Ovary (tissue), 9 donors: ENCODE data around the gene PRPF8. TPM values are rescaled to one million over a fixed set of nuclear protein-coding genes. Genes with fewer than 3 reads are reported as not detected.

Experiments
- DNase-seq, 5 donors: peaks; one replicate each; pipeline ENCODE4 v3.0.0-alpha.2; 2019 to 2020
- H3K27ac ChIP-seq, 2 donors: fragments of 200-600 bp; one replicate each; pipeline versions ENCODE4 v1.5.1 to v1.8.0; 2019 to 2022
- H3K27me3 ChIP-seq: fragments of 200-600 bp; one replicate; pipeline ENCODE4 v1.8.0; 2022
- H3K36me3 ChIP-seq: fragments of 200-600 bp; sonication (generic); one replicate; pipeline ENCODE4 v1.5.1; 2019
- H3K4me1 ChIP-seq: one replicate; pipeline ENCODE4 v1.8.1; 2013; ENCODE audit warnings: mild to moderate bottlenecking, moderate library complexity; ENCODE audit not compliant: insufficient read depth
- H3K4me3 ChIP-seq: fragments of 200-600 bp; sonication (generic); one replicate; pipeline ENCODE4 v1.5.1; 2017
- H3K9me3 ChIP-seq, 2 donors: fragments of 200-600 bp in 1 of 2; sonication (generic) in 1 of 2; one replicate each; pipeline versions ENCODE4 v1.5.1 to v1.8.1; 2013 to 2019; ENCODE audit warnings: mild to moderate bottlenecking in 1 of 2, moderate library complexity in 1 of 2
- EP300 ChIP-seq: sonication (generic); formaldehyde crosslinking; IDR thresholded peaks from one replicate; pipeline ENCODE4 v1.6.1; 2017; ENCODE audit warnings: antibody characterized with exemption
- POLR2A ChIP-seq: fragments of 450-650 bp; IDR thresholded peaks from one replicate; pipeline ENCODE4 v1.6.1; 2017; ENCODE audit warnings: antibody characterized with exemption, mild to moderate bottlenecking, moderate library complexity
- WGBS, 3 donors: extraction: QIAGEN DNeasy Blood & Tissue Kit in 1 of 3; methylation state at CpG; one replicate each; pipeline versions ENCODE4 v1.1.5 to v1.1.7; 2013 to 2017; 5-methylcytosine and 5-hydroxymethylcytosine counted together
- intact Hi-C, 4 donors: fragments of 100-400 bp; cut with DNase I; formaldehyde crosslinking; loops; one replicate each; pipeline versions ENCODE4 v1.11.0 to v1.15.1; 2022 to 2023
- polyA plus RNA-seq, 2 donors: library from polyadenylated mRNA; stranded (reverse); fragments of 200-250 nt in 1 of 2; fragments of 350-450 nt in 1 of 2; fragmentation: Illumina TruSeq in 1 of 2; extraction: RNeasy Lipid Tissue Mini Kit (QIAGEN cat#74804) in 1 of 2; gene quantifications; one replicate each; pipeline ENCODE4 v1.2.3, GENCODE V29; 2013 to 2014
- total RNA-seq, 7 donors: library from RNA; depleted of rRNA in 2 of 7; stranded (reverse); fragments of >200 nt in 2 of 7; fragmentation: NEBNext Ultra II Directional in 3 of 7; extraction: Animal tissue kit (Norgen Biotek cat#: 25700) in 3 of 7; gene quantifications; one replicate each; pipeline versions ENCODE4 v1.1.0 to v1.2.4, GENCODE V29; 2016 to 2023
- TF ChIP-seq, protein P1 (sequence below), 3 donors: fragments of 450-650 bp in 2 of 3; fragments of 200-600 bp in 1 of 3; IDR thresholded peaks; one replicate each; pipeline versions ENCODE4 v1.5.1 to v1.8.0; 2016 to 2022; ENCODE audit warnings: antibody characterized with exemption in 3 of 3, mild to moderate bottlenecking in 1 of 3
- donor health status: DM: no; HTN: no; CAD: no; lungs with moderate emphysema.
- donor health status: DM: no; HTN: no; CAD: no.
- donor health status: Bipolar disorder and iron deficiency.
- donor health status: DM: yes; HTN: yes; CAD: no.
- donor health status: DM: no; HTN: no; CAD: no.
- donor health status: DM: yes; HTN: yes; CAD: no.

Gene PRPF8
- total and polyA plus RNA-seq, 9 donors = 146 to 379 (median 276) TPM

DNA sequence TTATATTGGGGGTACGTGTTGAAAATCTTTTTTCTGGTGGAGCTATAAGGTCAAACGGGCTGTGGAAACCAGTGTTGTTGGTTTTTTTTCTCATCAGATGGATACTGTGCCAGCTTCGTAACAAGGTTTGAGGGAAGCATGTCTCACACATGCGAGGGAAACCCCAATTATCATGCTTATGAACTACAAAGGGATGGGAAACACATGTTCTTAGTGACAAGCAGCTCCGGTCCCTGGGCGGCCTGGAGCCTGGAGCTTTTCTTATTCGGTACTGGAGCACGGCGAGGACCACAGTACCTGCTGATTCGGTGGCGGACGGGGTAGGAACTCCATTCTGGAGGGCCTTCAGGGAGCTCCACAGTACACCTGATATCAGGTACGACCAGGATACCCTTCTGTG lies 68.6 kb downstream of the PRPF8 start:
- no peak for DNase-seq
- peaks cover 1% of the 10 kb centered on the region for H3K4me1 ChIP-seq
- no peaks in the 10 kb centered on the region for H3K27me3 ChIP-seq
- H3K27ac ChIP-seq = no peak overlapping the region
- intact Hi-C loops = no loop called here
- no peaks in the 10 kb centered on the region for H3K36me3 ChIP-seq
- H3K9me3 ChIP-seq = no peaks in the 10 kb centered on the region
- TF ChIP-seq, protein P1, sequence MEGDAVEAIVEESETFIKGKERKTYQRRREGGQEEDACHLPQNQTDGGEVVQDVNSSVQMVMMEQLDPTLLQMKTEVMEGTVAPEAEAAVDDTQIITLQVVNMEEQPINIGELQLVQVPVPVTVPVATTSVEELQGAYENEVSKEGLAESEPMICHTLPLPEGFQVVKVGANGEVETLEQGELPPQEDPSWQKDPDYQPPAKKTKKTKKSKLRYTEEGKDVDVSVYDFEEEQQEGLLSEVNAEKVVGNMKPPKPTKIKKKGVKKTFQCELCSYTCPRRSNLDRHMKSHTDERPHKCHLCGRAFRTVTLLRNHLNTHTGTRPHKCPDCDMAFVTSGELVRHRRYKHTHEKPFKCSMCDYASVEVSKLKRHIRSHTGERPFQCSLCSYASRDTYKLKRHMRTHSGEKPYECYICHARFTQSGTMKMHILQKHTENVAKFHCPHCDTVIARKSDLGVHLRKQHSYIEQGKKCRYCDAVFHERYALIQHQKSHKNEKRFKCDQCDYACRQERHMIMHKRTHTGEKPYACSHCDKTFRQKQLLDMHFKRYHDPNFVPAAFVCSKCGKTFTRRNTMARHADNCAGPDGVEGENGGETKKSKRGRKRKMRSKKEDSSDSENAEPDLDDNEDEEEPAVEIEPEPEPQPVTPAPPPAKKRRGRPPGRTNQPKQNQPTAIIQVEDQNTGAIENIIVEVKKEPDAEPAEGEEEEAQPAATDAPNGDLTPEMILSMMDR (IDR thresholded peaks at IDR 0.05) = no peak
- no peak for TF ChIP-seq EP300
- TF ChIP-seq POLR2A = no peak
- no peak overlapping the region for H3K4me3 ChIP-seq
- 86 to 89% (median 88%) methylated on average over 13 of the region's 13 CpGs for WGBS, 3 donors

GRCh38 chr17:1612400-1612799 lies 72.3 kb downstream of the PRPF8 start:
- DNase-seq = no peak
- TF ChIP-seq POLR2A (no peak), EP300 (no peak)
- TF ChIP-seq, protein P1 (IDR thresholded peaks at IDR 0.05) = no peak
- Histone ChIP-seq H3K36me3 (no peaks in the 10 kb centered on the region), H3K27ac (no peak overlapping the region), H3K27me3 (no peaks in the 10 kb centered on the region), H3K4me3 (no peak overlapping the region), H3K9me3 (no peaks in the 10 kb centered on the region), H3K4me1 (no peaks in the 10 kb centered on the region)
- intact Hi-C loops = no loop called here
- 41 to 72% (median 65%) methylated on average over 12 to 16 of the region's 16 CpGs for WGBS, 3 donors

GRCh38 chr17:1611715-1612114 lies 73.0 kb downstream of the PRPF8 start:
- DNase-seq = no peak
- no peak for TF ChIP-seq EP300
- TF ChIP-seq, protein P1 (IDR thresholded peaks at IDR 0.05) = no peak
- TF ChIP-seq POLR2A = no peak
- no peak overlapping the region for H3K4me3 ChIP-seq
- no peak overlapping the region for H3K27ac ChIP-seq
- H3K36me3 ChIP-seq = no peaks in the 10 kb centered on the region
- no peaks in the 10 kb centered on the region for H3K9me3 ChIP-seq
- intact Hi-C loops = no loop called here
- no peaks in the 10 kb centered on the region for H3K4me1 ChIP-seq
- WGBS, 3 donors = 80 to 91% (median 83%) methylated on average over 10 of the region's 10 CpGs
- no peaks in the 10 kb centered on the region for H3K27me3 ChIP-seq

- Histone ChIP-seq H3K27me3 (no peaks in the 10 kb centered on the region), H3K36me3 (no peaks in the 10 kb centered on the region), H3K4me1 (peaks cover 6% of the 10 kb centered on the region), H3K27ac (no peak overlapping the region), H3K4me3 (no peak overlapping the region), H3K9me3 (no peaks in the 10 kb centered on the region)
- 88 to 96% (median 91%) methylated on average over 7 of the region's 7 CpGs for WGBS, 3 donors
- intact Hi-C loops = no loop called here
- no peak for DNase-seq
- TF ChIP-seq, protein P1 (IDR thresholded peaks at IDR 0.05) = no peak
- TF ChIP-seq POLR2A = no peak
- no peak for TF ChIP-seq EP300
Measured at GRCh38 chr17:1608676-1609075, 76.0 kb downstream of the PRPF8 start.

DNA sequence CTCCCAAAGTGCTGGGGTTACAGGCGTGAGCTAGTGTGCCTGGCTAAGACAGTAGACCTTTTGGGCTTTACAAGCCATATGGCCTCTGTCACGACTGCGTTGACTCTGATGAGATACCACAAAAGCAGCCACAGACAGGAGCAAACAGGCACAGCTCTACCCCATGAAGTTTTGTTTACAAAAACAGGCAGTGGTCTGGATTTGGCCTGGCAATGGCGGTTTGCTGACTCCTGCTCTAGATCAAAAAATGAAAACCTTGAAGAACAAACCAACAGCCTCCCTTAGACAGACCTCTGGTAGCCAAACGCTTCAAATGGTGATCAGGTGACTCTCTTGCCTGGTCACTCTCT lies 76.7 kb downstream of the PRPF8 start:
- intact Hi-C loops = no loop called here
- no peaks in the 10 kb centered on the region for H3K9me3 ChIP-seq

More for the DNA sequence above, 76.7 kb downstream of the PRPF8 start:
- no peak overlapping the region for H3K4me3 ChIP-seq
- TF ChIP-seq POLR2A = no peak
- TF ChIP-seq, protein P1 (IDR thresholded peaks at IDR 0.05) = no peak
- no peak for TF ChIP-seq EP300
- H3K4me1 ChIP-seq = peaks cover 6% of the 10 kb centered on the region
- no peak for DNase-seq
- no peaks in the 10 kb centered on the region for H3K27me3 ChIP-seq
- H3K36me3 ChIP-seq = no peaks in the 10 kb centered on the region
- 73 to 84% (median 74%) methylated on average over 5 of the region's 5 CpGs for WGBS, 3 donors
- H3K27ac ChIP-seq = no peak overlapping the region
